Activated CD8-positive, alpha-beta memory T cell treated with anti-CD3 and anti-CD28 coated beads for 1 hour (primary cell): Measurements from ENCODE around the gene DPH1.
"Not testable (repeated sequence)": the region's sequence is repeated elsewhere in the genome, so short reads cannot be mapped to it uniquely, and the experiment has no call there.

ENCODE experiments used
- DNase-seq, 2 donors: peaks; one replicate each; pipeline ENCODE4 v3.0.0-alpha.2; 2020; ENCODE audit warnings: low read depth in 1 of 2; ENCODE audit errors: extremely low read depth in 1 of 2

Gene DPH1

DNA sequence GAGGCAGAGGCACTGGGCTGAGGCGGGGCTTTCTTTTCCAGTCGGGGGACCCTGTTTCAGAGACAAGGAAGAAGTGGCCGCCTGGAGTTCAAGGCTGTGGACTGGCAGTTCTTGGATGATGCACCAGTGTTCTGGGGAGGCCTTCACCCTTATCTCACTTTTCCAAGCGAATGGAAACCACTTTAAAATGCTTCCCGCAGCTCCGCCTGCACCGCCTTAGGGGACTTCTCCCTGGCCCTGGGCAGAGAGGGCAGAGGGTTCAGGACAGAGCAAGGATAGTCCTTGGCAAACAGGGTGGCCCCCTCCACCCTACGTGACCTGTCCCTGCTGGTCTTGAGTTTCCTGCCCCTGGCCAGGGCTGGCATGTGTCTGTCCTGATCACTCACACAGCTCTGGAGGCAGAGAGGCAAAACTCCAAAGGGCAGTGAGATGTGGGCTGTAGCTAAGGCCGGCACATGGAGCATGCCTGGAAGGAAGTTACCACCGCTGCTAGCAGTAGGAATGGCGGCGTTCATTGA, 25.5 kb upstream of the DPH1 start:
- DNase-seq = no peak

- DNase-seq = no peak
These were observed 21.4 kb upstream of the DPH1 start for GRCh38 chr17:2008332-2009126.

DNA sequence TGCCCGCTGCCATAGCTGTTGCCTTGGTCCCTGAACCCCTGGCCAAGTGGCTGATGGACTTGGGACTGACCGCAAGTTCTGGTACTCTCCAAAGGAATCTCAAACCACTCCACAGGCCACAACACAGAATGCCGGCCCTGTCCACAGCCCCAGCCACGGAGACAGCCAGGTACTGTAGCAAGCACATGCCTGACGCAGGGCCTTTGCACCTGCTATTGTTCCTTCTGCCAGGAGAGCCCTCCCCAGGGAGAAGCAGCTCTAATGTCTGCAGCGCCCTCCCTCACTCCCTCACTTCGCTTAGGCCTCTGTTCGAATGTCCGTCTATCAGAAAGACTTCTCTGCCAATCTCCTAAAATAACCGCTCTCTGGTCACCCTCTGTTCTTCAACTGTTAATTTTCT, 20.2 kb upstream of the DPH1 start:
- no peak for DNase-seq

DNA sequence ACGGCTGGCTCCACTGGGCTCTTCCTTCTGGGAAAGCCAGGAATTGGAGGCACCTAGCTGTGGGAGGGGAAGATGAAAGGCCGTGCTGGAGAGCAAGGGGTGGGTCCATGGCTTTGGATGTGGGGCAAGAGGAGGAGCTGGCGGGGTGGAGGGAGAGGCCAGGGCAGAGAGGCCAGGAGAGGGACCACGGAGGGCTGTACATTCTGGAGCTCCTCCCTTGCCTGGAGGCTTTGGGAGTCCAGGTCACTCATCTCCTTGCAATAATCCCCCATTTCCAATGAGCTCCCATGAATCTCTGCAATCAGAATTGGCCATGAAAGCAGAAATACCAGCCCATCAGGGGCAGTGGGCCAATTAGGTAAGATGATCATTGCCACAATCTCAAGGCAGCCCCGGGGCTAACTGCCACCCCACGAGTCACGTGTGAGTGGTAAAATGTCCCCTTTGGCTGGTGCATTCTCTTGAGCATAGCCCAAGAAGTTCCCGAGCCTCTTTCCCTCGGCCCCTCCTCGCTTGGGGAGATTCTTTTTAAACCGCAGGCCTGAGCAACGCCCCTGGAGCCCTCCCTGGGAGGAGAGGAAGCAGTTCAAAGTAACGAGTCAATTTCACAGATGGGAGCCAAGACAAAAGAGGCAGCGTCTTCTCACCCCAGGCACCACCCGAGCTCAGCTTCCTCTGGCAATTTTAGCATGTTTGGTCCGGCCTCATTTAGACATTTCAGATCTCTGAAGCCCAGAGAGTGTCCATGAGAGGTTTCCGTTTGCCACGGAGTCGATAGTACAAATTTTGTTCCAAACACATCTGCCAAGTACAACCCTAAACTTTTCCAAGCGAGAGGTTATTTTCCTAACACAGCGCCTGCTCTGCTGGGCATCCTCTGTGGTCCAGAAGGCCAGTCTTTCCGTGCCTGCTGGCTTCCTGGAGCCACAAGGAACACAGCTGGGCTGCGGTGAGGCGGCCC, 18.3 kb upstream of the DPH1 start:
- DNase-seq = no peak

GRCh38 chr17:2012499-2012898, 17.5 kb upstream of the DPH1 start:
- DNase-seq = no peak

- DNase-seq = not testable (repeated sequence)
These were observed 16.5 kb upstream of the DPH1 start for GRCh38 chr17:2013220-2013993.

- DNase-seq = no peak
These were observed 16.0 kb upstream of the DPH1 start for GRCh38 chr17:2013994-2014317.

DNA sequence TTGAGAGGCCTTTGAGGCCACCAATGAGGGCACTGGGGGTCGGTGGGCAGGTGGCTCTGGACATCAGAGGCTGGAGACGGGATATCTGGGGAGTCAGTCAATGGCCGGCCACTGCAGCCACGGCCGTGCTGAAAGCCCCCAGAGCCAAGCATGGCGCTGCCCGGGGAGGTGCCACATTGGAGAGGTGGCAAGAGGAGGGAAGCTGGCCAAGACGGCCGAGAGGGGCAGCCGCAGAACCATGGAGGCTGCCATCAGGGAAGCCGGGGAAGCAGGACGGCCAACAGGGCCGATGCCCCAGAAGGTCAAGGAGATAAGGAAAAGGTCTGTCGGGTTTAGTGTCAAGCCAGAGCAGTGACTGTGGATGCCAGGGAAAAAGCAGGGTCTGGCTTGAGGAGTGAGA, 14.6 kb upstream of the DPH1 start:
- DNase-seq = no peak

- no peak for DNase-seq
These were observed 13.5 kb upstream of the DPH1 start for GRCh38 chr17:2016494-2016893.

DNA sequence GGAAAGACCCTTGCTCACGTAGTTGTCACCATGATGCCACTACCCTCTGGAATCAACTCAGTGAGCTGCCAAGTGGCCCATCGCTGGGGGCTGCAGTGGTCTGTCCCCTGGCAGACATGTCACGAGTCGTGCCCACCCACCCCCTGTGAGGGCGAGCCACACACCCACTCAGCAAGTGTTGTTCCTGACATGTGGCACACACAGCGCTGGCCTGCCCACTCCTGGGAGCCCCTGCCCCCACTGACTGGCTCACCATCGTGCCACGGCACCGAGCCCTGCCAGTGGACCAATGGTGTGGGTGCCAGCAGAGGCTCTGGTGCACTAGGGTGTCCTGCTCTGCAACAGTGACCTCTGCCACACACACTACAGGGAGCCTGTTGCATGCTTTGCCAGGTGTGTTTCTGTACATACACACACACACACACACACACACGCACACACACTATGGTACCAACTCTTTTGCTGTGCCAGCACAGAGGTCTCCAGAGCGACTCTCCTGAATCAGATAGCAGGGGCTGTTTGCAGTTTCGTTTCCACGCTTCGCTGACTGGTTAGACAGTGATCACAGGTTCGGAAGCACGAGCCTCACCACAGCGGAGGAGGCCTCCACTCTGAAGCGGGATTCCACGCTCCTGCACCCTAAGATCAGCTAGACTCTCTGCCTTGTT, 12.5 kb upstream of the DPH1 start:
- DNase-seq = no peak

GRCh38 chr17:2018716-2019510, 11.0 kb upstream of the DPH1 start:
- no peak for DNase-seq

DNA sequence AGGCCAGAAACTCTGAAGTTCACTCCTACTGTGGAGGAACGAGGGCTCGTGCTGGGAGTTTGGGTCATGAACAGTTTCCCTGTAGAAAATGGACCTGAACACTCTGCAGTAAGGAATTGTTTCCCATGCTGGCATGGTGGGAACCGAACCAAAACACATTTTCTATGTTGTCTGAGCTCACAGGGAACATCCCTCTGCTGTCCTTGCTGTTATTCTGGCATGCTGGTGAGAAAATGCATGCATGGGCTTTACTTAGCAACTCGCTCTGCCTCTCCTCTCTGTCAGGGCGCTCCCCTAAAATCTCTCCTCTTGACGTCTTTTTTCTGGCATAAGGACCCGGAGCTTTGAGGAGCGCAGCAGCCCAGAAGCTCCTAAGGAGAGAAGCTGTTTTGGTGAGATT, 10.2 kb upstream of the DPH1 start:
- DNase-seq = no peak

- no peak for DNase-seq
These were observed 9.2 kb upstream of the DPH1 start for GRCh38 chr17:2020721-2021120.

- DNase-seq = no peak
These were observed 7.2 kb upstream of the DPH1 start for GRCh38 chr17:2022647-2023240.

- DNase-seq = no peak
These were observed 6.7 kb upstream of the DPH1 start for GRCh38 chr17:2023256-2023655.

GRCh38 chr17:2023692-2024571, 6.0 kb upstream of the DPH1 start:
- DNase-seq = no peak

DNA sequence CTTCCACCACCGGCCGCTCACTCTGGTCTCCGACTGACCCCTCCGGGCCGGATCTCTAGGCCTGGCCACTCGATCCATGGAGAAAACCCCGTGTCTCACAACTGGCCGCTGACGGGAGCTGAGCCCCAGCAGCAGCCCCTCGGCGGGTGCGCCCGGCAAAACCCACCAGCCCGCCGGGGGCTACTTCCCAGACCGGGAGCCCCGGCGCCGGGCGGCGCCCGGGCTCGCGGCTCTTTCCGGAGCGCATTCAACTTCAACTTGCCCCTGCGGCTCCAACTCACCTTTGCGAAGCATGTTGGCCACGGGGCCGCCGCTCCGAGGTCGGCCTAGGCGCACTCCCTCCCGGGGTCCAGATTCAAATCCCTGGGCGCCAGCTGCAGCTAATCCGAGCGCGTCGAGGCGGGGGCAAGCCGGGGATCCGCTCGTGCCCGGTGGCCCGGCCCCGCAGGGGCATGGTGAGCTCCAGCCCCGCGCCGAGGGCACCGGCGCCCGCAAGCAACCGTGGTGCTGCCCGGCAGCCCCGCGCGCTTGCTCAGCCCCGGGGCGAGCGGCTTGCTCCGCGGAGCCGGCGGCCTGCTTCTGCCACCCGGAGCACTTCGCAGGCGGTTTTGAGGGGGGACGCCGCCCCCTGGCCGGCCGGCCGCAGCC, 5.3 kb upstream of the DPH1 start:
- DNase-seq = no peak

DNA sequence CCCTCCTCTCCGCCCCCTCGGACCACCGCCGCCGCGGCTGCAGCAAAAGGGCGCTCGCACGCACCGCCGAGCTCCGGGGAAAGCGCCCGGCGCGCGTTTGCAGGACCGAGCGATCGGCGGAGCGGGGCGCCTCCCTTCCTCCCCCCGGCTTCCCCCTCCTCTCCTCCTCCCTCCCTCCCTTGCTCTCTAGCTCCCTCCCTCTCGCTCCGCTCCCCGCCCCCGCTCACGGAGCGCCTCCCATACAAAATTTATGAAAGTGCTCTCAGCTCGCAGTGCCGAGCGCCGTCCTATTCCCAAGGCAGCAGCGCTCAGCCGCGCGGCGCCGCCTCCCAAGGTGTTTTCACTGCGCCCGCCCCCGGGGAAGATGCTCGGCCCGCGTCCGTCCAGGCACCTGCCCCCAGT, 4.7 kb upstream of the DPH1 start, which contains the start of gene RTN4RL1:
Gene RTN4RL1, minus strand, starts transcription at position 115 of the 402 bp plus-strand sequence. CDS start 469 bp downstream, outside the sequence.
- peak; percentile 23 to 53 for DNase-seq
